Measurements from ENCODE around the gene LZTS2. TPM values are rescaled to one million over a fixed set of nuclear protein-coding genes. Genes with fewer than 3 reads are reported as not detected.

LZTS2 gene
- total and polyA plus RNA-seq, 10 of the 15 experiments (the other 5 are each of a cell fraction or from before 2014, with no cell fraction given) = 0.08 to 13.4 (median 7.2) TPM

- H2AFZ ChIP-seq (ENCODE audit: control insufficient read depth, low read depth, low read length) = peak overlapping the region; percentile 94
- 6% methylated on average over 40 of the region's 40 CpGs for WGBS (ENCODE audit: insufficient coverage, insufficient replicate concordance, low lambda C conversion rate, missing lambda C conversion rate)
- peaks cover 5% of the 10 kb centered on the region; the same call in 1 of the 2 replicates for H3K4me1 ChIP-seq (ENCODE audit: control insufficient read depth, insufficient read depth, low read length)
- in situ Hi-C loops (cut with MboI) (no loop called here), intact Hi-C loops (cut with micrococcal nuclease; ENCODE audit: unreplicated experiment) (no loop called here)
- H3K4me2 ChIP-seq (ENCODE audit: control insufficient read depth, insufficient read depth) = peak overlapping the region; percentile 86
- FAIRE-seq (peak; percentile 97), DNase-seq (ENCODE audit: low read depth, low spot score) (peak; percentile 83), ATAC-seq (peak; percentile 96)
- CTCF ChIA-PET = interaction anchor here (0.7 to 24.4 kb wide), 21 partner anchors 9 to 401 kb away, joined by 3 to 885 read pairs (median 5); partner anchors contain the start of genes KAZALD1, LZTS2, MRPL43 and PDZD7
- no peaks in the 10 kb centered on the region for H3K79me2 ChIP-seq (ENCODE audit: control insufficient read depth, insufficient read depth, low read length)
- H3K27me3 ChIP-seq (replicated peaks in 1 of 2; ENCODE audit: control insufficient read depth in 2 of 2, insufficient read depth in 2 of 2, low read length in 1 of 2) = no peaks in the 10 kb centered on the region; a peak in 1 of 4 replicates
- peak overlapping the region; percentile 63 for H3K4me3 ChIP-seq
- no peaks in the 10 kb centered on the region for H3K9me3 ChIP-seq (replicated peaks; ENCODE audit: control insufficient read depth, insufficient read depth, low read length)
- H4K20me1 ChIP-seq (ENCODE audit: control insufficient read depth, insufficient read depth) = no peaks in the 10 kb centered on the region
- TSS peak; percentile 91 for BruUV-seq (replicated peaks)
- POLR2A ChIA-PET = interaction anchor here (0.6 to 3.3 kb wide), 12 partner anchors 9 to 44 kb away, joined by 3 to 42 read pairs (median 4); partner anchors contain the start of genes KAZALD1, PDZD7 and SFXN3
- peak overlapping the region; percentile 7; the same call in 1 of the 2 replicates for H3K27ac ChIP-seq (ENCODE audit: control insufficient read depth, insufficient read depth)
- SMC1A ChIA-PET (ENCODE audit: uncharacterized antibody, unreplicated experiment) = interaction anchor here (0.6 to 4.2 kb wide), 20 partner anchors 8 to 236 kb away, joined by 3 to 45 read pairs (median 6); partner anchors contain the start of genes KAZALD1, PDZD7 and SFXN3
- RAD21 ChIA-PET (ENCODE audit: unreplicated experiment) = interaction anchor here (0.6 to 5.1 kb wide), 15 partner anchors 8 to 804 kb away, joined by 3 to 70 read pairs (median 4); partner anchors contain the start of genes KAZALD1, PDZD7 and SFXN3
- no peaks in the 10 kb centered on the region for H3K36me3 ChIP-seq (ENCODE audit: control insufficient read depth in 2 of 2, insufficient read depth in 2 of 2, low read length in 1 of 2)
- peak overlapping the region; percentile 77 for H3K9ac ChIP-seq (ENCODE audit: control insufficient read depth, insufficient read depth, low read length)
- peak; percentile 57; the same call in 1 of the 2 replicates for TF ChIP-seq RELB (IDR thresholded peaks at IDR 0.05; ENCODE audit: low read depth)
- no peak for TF ChIP-seq TCF12 (IDR thresholded peaks at IDR 0.05; ENCODE audit: low read depth, low read length)
- no peak for TF ChIP-seq ZNF622 (IDR thresholded peaks at IDR 0.05)
- TF ChIP-seq SUPT20H (IDR thresholded peaks at IDR 0.05; ENCODE audit: borderline replicate concordance, control insufficient read depth, low read depth, low read length) = no peak
- TF ChIP-seq GATAD2B (conservative IDR thresholded peaks at IDR 0.05; ENCODE audit: low read depth) = no peak
- peak; percentile 30 for TF ChIP-seq MEF2B (IDR thresholded peaks at IDR 0.05; ENCODE audit: partially characterized antibody, poor library complexity, severe bottlenecking)
- TF ChIP-seq ESRRA (IDR thresholded peaks at IDR 0.05; ENCODE audit: low read length) = no peak
- no peak for TF ChIP-seq ETV6 (conservative IDR thresholded peaks at IDR 0.05 in 1 of 2, IDR thresholded peaks at IDR 0.05 in 1 of 2; ENCODE audit: borderline replicate concordance in 1 of 2, low read depth in 1 of 2)
- TF ChIP-seq CHD2 (IDR thresholded peaks at IDR 0.05; ENCODE audit: borderline replicate concordance, low read depth, low read length) = peak; percentile 94
- no peak for TF ChIP-seq ATF3 (IDR thresholded peaks at IDR 0.05; ENCODE audit: borderline replicate concordance, extremely low read depth, low read depth, low read length)
- TF ChIP-seq RAD51 (IDR thresholded peaks at IDR 0.05) = no peak
- TF ChIP-seq MYC (IDR thresholded peaks at IDR 0.05; ENCODE audit: insufficient read depth, insufficient read length, insufficient replicate concordance, low read length, severe bottlenecking) = no peak
- peak; percentile 81 for TF ChIP-seq IKZF1 (conservative IDR thresholded peaks at IDR 0.05)
- no peak for TF ChIP-seq FOXK2 (IDR thresholded peaks at IDR 0.05)
- TF ChIP-seq ZNF592 (IDR thresholded peaks at IDR 0.05) = no peak
- peak; percentile 69 for TF ChIP-seq BRCA1 (IDR thresholded peaks at IDR 0.05; ENCODE audit: low read depth, low read length)
- TF ChIP-seq JUNB (IDR thresholded peaks at IDR 0.05) = 0 out of 2 replicates have a peak, but pooled peaks have one; percentile 37
Observed at GRCh38 chr10:101042667-101043362, 43.2 kb downstream of the LZTS2 start.
